Measurements from ENCODE around the gene BBS5.

DNA sequence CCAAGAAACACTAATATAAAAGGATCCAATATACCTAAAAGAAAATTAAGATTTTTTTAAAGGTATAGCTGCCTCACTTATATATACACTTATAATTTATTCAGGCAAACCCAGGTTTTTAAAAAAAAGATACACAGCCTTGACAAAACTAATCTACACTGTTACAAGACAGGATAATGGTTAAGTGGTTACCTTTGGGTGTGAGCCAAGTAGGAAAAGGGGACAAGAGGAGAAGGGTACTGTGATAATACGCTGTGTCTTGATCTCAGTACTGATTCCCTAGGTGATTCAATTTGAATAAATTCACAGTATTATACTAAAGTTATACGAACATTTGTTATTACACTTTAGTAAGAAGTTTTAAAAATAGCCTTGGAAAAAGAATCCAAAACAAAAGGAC lies 60.9 kb downstream of the BBS5 start:
- TF ChIP-seq, protein P1, sequence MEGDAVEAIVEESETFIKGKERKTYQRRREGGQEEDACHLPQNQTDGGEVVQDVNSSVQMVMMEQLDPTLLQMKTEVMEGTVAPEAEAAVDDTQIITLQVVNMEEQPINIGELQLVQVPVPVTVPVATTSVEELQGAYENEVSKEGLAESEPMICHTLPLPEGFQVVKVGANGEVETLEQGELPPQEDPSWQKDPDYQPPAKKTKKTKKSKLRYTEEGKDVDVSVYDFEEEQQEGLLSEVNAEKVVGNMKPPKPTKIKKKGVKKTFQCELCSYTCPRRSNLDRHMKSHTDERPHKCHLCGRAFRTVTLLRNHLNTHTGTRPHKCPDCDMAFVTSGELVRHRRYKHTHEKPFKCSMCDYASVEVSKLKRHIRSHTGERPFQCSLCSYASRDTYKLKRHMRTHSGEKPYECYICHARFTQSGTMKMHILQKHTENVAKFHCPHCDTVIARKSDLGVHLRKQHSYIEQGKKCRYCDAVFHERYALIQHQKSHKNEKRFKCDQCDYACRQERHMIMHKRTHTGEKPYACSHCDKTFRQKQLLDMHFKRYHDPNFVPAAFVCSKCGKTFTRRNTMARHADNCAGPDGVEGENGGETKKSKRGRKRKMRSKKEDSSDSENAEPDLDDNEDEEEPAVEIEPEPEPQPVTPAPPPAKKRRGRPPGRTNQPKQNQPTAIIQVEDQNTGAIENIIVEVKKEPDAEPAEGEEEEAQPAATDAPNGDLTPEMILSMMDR (IDR thresholded peaks at IDR 0.05; ENCODE audit: poor library complexity), result no peak
- TF ChIP-seq EZH2 (IDR thresholded peaks at IDR 0.05; ENCODE audit: borderline replicate concordance), result no peak

Data from hepatocyte (in vitro differentiated cells).